ENCODE results near the gene RALGPS1.

RALGPS1 gene

DNA sequence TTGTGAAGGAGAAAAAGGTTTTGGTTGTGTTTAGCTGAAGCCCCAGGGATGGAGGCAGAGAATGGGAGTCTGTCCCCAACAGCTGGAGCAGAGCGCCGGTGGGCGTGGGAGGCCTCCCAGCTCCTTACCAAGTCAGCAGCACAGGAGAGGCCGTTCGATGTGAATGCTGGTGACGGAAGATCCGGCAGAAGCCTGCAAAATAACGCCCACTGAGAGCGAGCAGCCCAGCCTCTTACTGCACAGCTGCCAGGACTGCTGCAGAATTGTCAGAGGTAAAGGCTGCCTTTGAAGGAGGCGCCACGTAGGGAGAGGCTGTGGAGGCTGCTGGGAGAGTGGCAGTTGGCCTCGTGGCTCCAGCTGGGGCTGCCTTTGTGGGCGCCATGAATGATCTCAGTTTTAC is 181.6 kb downstream of the RALGPS1 start:
- Histone ChIP-seq H3K27ac (ENCODE audit: poor library complexity, severe bottlenecking) (no peak overlapping the region), H3K27me3 (ENCODE audit: insufficient read depth, poor library complexity, severe bottlenecking) (no peaks in the 10 kb centered on the region), H3K36me3 (ENCODE audit: low read depth) (no peaks in the 10 kb centered on the region), H3K4me1 (ENCODE audit: insufficient read depth, poor library complexity, severe bottlenecking) (no peaks in the 10 kb centered on the region), H3K9me3 (ENCODE audit: severe bottlenecking) (no peaks in the 10 kb centered on the region), H3K4me3 (ENCODE audit: severe bottlenecking) (no peak overlapping the region)
- TF ChIP-seq, protein P1, sequence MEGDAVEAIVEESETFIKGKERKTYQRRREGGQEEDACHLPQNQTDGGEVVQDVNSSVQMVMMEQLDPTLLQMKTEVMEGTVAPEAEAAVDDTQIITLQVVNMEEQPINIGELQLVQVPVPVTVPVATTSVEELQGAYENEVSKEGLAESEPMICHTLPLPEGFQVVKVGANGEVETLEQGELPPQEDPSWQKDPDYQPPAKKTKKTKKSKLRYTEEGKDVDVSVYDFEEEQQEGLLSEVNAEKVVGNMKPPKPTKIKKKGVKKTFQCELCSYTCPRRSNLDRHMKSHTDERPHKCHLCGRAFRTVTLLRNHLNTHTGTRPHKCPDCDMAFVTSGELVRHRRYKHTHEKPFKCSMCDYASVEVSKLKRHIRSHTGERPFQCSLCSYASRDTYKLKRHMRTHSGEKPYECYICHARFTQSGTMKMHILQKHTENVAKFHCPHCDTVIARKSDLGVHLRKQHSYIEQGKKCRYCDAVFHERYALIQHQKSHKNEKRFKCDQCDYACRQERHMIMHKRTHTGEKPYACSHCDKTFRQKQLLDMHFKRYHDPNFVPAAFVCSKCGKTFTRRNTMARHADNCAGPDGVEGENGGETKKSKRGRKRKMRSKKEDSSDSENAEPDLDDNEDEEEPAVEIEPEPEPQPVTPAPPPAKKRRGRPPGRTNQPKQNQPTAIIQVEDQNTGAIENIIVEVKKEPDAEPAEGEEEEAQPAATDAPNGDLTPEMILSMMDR (IDR thresholded peaks at IDR 0.05; ENCODE audit: poor library complexity, severe bottlenecking) = no peak
- DNase-seq (ENCODE audit: low spot score) (no peak), ATAC-seq (ENCODE audit: low read depth) (no peak)

DNA sequence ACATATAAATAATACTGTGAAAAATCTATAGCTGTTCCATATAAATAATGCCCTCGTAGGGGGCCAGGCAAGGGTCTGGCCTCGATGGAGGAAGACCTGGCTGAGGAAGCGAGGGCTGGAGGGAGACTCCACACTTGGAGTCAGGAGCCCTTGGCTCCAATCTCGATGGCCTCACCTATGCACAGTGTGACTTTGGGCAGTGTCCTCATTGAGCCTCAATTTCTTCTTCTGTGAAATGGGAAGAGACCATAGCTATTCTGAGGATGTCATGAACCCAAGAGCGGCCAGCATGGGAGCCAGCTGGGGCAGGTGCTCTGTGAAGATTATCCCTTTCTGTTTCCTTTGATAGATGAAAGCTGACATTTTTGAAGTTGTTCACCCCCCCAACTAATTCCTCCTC is 183.1 kb downstream of the RALGPS1 start:
- Histone ChIP-seq H3K4me1 (ENCODE audit: insufficient read depth, poor library complexity, severe bottlenecking) (no peaks in the 10 kb centered on the region), H3K27ac (ENCODE audit: poor library complexity, severe bottlenecking) (no peak overlapping the region), H3K9me3 (ENCODE audit: severe bottlenecking) (no peaks in the 10 kb centered on the region), H3K4me3 (ENCODE audit: severe bottlenecking) (no peak overlapping the region), H3K36me3 (ENCODE audit: low read depth) (no peaks in the 10 kb centered on the region), H3K27me3 (ENCODE audit: insufficient read depth, poor library complexity, severe bottlenecking) (no peaks in the 10 kb centered on the region)
- TF ChIP-seq, protein P1 (IDR thresholded peaks at IDR 0.05; ENCODE audit: poor library complexity, severe bottlenecking) = no peak
- ATAC-seq (ENCODE audit: low read depth) (no peak), DNase-seq (ENCODE audit: low spot score) (no peak)

DNA sequence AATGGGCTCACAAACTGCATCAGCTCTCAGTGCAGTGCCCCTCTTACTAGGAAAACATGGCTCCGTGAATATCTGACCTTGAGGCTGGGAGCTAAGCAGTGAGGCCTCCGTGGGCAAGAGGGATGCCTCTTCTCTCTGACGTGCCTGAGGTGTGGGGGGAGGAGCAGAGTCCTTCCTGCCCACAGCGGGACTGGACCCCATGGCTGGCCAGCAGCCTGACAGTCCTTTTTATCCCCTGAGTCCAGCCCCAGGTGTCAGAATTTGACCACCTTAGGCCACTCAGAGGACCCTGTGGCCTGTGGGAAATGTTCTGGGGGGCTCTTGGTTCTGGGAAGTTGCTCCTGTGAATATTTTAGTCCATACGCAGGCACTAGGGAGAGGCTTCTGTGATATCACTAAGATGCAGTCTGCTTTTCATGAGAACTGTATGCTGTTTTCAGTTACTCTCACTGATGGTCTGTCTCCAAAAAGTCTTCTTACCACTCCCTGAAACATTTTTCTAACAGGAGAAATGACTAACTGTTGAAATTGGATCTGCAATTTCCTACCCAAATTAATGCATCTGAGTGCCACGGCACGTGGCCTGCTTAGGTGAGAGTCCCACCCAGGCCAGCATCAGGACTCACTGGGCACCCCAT is 184.5 kb downstream of the RALGPS1 start:
- Histone ChIP-seq H3K27me3 (ENCODE audit: insufficient read depth, poor library complexity, severe bottlenecking) (no peaks in the 10 kb centered on the region), H3K4me3 (ENCODE audit: severe bottlenecking) (no peak overlapping the region), H3K9me3 (ENCODE audit: severe bottlenecking) (no peaks in the 10 kb centered on the region), H3K36me3 (ENCODE audit: low read depth) (no peaks in the 10 kb centered on the region), H3K27ac (ENCODE audit: poor library complexity, severe bottlenecking) (no peak overlapping the region), H3K4me1 (ENCODE audit: insufficient read depth, poor library complexity, severe bottlenecking) (no peaks in the 10 kb centered on the region)
- ATAC-seq (ENCODE audit: low read depth) = no peak
- DNase-seq (ENCODE audit: low spot score) = no peak
- TF ChIP-seq, protein P1 (IDR thresholded peaks at IDR 0.05; ENCODE audit: poor library complexity, severe bottlenecking) = no peak

DNA sequence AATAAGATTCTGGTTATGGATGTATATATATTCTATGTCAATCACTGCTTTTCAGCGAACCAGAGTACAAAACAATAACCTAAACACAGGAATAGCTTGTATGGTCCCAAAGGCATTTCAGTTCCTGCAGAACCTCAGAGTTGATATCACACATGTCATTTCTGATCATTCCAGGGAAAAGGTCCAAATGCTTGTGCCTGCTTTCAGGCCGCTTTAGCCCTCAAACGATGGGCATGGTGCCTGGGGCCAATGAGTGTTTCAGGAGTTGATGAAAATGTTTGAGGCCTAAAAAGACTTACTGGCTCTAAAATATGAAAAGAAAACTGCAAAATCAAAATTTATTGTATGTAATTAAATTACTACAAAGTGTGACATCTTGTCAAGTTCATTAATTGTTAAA is 185.1 kb downstream of the RALGPS1 start:
- Histone ChIP-seq H3K4me3 (ENCODE audit: severe bottlenecking) (no peak overlapping the region), H3K4me1 (ENCODE audit: insufficient read depth, poor library complexity, severe bottlenecking) (no peaks in the 10 kb centered on the region), H3K9me3 (ENCODE audit: severe bottlenecking) (no peaks in the 10 kb centered on the region), H3K27ac (ENCODE audit: poor library complexity, severe bottlenecking) (no peak overlapping the region), H3K36me3 (ENCODE audit: low read depth) (no peaks in the 10 kb centered on the region), H3K27me3 (ENCODE audit: insufficient read depth, poor library complexity, severe bottlenecking) (no peaks in the 10 kb centered on the region)
- DNase-seq (ENCODE audit: low spot score) (no peak), ATAC-seq (ENCODE audit: low read depth) (no peak)
- TF ChIP-seq, protein P1 (IDR thresholded peaks at IDR 0.05; ENCODE audit: poor library complexity, severe bottlenecking) = no peak

DNA sequence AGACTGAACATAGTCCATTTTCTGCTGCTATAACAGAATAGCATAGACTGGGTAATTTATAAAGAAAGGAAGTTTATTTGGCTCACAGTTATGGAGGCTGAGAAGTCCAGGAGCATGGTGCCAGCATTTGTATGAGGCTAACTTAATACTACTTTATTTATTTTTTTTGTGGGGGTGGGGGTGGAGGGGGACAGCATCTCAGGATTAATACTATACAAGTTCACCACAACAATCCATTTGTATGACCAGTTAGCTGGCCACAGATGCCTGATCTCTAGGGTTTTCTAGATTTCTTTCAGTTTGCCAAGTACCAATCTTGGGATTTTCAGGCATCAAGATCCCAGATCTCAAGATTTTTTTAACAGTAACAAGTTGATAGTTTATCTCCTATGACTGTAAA is 187.6 kb downstream of the RALGPS1 start:
- H3K27ac ChIP-seq (ENCODE audit: poor library complexity, severe bottlenecking) = no peak overlapping the region
- DNase-seq (ENCODE audit: low spot score) (no peak), ATAC-seq (ENCODE audit: low read depth) (no peak)
- H3K27me3 ChIP-seq (ENCODE audit: insufficient read depth, poor library complexity, severe bottlenecking) = no peaks in the 10 kb centered on the region
- no peaks in the 10 kb centered on the region for H3K36me3 ChIP-seq (ENCODE audit: low read depth)
- no peaks in the 10 kb centered on the region for H3K4me1 ChIP-seq (ENCODE audit: insufficient read depth, poor library complexity, severe bottlenecking)
- no peaks in the 10 kb centered on the region for H3K9me3 ChIP-seq (ENCODE audit: severe bottlenecking)
- TF ChIP-seq, protein P1 (IDR thresholded peaks at IDR 0.05; ENCODE audit: poor library complexity, severe bottlenecking) = no peak
- H3K4me3 ChIP-seq (ENCODE audit: severe bottlenecking) = no peak overlapping the region
